Choroid plexus epithelial cell (primary cell): ENCODE data around the gene AGMO.
"Not testable (repeated sequence)": the region's sequence is repeated elsewhere in the genome, so short reads cannot be mapped to it uniquely, and the experiment has no call there.

Experiments used
- DNase-seq: peaks from one replicate; pipeline ENCODE4 v3.0.0-alpha.2; 2010; ENCODE audit warnings: low read depth
- H3K4me3 ChIP-seq: 2 replicates; pipeline ENCODE4 v1.5.1; 2011; ENCODE audit warnings: low read depth, mild to moderate bottlenecking, control low read depth, low read length, moderate library complexity
- CTCF ChIP-seq: conservative IDR thresholded peaks from 2 replicates; pipeline ENCODE4 v1.5.1; 2011; ENCODE audit warnings: low read depth, mild to moderate bottlenecking, control low read depth, inconsistent platforms, low read length, moderate library complexity

AGMO gene

GRCh38 chr7:15543256-15543655 lies 18.6 kb downstream of the AGMO start:
- DNase-seq, result no peak
- H3K4me3 ChIP-seq, result no peak overlapping the region
- TF ChIP-seq CTCF, result no peak

GRCh38 chr7:15527648-15528047 lies 34.2 kb downstream of the AGMO start:
- DNase-seq, result no peak
- no peak overlapping the region for H3K4me3 ChIP-seq
- no peak for TF ChIP-seq CTCF

DNA sequence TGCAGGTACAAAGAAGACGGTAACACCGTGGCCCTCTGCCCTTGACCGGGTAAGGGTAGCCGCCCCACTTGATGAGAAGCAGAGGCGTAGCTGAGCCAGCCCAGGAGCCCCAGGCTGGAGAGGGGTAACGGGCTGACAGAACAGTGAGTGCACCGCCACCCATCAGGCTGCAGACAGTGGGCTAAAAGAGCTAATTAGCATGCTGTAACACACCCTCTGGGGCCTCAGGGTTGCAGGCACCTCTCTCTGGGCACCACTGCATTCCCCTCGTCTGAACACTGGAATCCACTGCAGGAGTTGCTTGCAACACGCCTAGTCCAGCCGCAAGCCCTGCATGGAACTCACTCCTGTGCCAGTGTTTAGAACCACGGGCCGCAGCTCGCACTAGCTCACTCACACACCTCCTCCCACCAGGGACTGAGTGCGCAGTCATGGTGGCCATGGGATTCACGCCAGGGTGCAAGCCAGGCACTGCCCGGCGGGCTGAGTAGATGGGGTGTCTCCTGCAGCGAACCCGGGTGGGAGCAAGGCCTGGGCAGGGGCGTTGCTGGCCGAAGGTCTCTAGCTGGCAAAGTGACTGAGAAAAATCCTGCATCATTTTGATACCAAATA lies 36.1 kb downstream of the AGMO start:
- no peak for TF ChIP-seq CTCF
- DNase-seq, result no peak
- H3K4me3 ChIP-seq, result no peak overlapping the region

DNA sequence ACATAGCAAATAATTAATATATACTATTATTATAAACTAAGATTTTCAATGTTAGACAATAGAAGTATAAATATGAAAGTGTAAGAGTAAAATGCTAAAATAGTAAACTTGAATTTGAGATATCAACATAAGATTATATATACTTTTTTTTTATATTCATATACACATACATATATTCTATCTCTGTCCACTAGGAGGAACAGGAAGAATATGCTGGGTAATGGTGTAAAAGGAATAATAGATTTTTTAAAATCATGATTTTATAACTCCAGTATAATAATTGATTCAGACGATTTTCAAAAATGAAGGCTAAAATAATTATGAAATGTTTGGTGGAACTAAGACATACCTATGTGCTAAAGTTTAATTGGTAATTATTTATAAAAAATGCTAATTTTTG lies 37.7 kb downstream of the AGMO start:
- peak; percentile 32 for TF ChIP-seq CTCF
- no peak for DNase-seq
- no peak overlapping the region for H3K4me3 ChIP-seq

DNA sequence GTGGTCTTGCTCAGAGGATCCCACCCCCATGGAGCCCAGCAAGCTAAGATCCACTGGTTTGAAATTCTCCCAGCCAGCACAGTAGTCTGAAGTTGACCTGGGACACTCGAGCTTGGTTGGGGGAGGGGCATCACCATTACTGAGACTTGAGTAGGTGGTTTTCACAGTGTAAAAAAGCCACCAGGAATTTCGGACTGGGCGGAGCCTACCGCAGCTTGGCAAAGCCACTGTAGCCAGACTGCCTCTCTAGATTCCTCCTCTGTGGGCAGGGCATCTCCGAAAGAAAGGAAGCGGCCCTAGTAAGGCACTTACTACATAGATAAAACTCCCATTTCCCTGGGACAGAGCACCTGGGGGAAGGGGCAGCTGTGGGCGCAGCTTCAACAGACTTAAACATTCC lies 44.0 kb downstream of the AGMO start:
- not testable (repeated sequence) for H3K4me3 ChIP-seq, DNase-seq

DNA sequence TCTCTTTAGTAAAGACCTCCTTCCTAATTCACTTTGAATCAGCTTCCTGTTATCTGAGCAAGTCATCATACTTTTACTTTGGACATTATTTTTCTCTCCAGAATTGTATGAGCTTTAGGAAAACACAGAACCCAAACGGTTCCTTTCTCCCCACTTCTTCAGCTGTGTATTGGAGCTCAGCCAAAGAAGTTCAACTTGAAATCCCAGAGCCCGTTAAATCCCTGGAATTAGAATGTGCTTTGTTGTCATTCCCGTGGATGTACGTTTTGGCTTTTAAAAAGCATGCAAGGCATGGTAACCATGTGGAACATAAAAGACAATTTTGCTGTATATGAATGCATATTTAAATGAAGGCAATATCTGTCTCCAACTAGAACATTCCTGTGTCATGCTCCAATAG lies 46.6 kb downstream of the AGMO start:
- DNase-seq, result peak; percentile 29
- no peak for TF ChIP-seq CTCF
- no peak overlapping the region for H3K4me3 ChIP-seq

DNA sequence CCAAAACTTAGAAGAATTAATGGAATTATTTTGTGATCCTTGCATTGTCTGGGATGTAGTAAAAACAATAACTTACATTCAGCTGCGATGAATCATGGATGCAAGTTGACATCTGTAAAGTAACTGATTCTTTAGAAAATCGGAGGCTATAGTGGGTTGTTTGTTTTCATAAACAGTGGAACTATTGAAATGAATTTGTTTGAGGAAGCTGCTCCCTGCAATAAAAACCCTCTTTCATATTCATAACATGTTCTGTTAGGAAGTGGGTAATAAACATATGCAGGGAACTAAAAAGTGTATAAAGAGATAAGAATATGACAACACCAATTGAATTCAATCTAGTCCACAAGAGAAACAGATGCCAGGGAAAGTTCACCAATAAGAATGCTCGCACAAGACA lies 53.6 kb downstream of the AGMO start:
- no peak for TF ChIP-seq CTCF
- DNase-seq, result peak; percentile 53
- H3K4me3 ChIP-seq, result no peak overlapping the region
